SHP77 treated with DMSO at 0.1 percent for 48 hours (cell line): ENCODE data around the gene PPHLN1.

Experiments used
- DNase-seq: peaks from one replicate; lab custom pipeline; 2025; lab: John Stamatoyannopoulos, UW

PPHLN1 gene, protein sequence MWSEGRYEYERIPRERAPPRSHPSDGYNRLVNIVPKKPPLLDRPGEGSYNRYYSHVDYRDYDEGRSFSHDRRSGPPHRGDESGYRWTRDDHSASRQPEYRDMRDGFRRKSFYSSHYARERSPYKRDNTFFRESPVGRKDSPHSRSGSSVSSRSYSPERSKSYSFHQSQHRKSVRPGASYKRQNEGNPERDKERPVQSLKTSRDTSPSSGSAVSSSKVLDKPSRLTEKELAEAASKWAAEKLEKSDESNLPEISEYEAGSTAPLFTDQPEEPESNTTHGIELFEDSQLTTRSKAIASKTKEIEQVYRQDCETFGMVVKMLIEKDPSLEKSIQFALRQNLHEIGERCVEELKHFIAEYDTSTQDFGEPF

DNA sequence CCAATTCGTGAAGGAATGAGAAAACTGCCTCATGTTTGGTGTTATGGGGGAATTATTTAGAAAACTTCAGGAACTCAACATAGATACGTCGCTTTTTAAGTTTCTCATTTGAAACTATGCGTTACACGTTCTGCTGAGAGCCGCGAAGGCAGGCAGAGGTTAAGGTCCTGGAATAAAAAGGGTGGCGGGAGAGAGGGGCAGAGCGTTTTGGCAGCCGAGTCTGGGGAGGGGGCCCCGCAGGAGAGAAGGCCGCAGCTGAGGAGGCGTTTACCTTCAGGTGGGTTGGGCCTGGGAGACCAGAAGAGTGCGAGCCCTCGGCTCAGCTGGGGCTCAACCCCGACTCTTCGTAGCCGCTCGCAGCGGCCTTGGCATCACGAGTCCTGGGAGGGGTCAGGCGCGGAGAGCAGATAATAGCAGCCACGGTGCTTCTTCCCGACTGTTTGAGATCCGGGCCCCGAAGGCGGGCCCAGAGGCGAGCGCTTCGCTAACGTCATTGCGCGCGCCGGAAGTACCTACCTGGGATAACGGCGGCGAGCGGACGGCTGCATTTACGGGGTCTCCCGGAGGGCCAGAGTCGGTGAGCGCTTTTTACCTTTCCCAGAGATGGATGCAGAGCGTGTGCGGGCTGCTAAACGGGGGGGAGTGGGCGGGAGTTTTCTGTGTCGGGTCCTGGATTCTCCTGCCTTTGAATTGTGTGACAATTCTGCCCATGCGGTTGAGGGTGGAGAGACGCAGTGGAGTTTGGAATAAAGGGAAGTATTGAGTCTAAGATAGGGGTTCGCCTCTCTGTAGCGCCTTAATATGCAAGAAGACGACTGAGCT is at the start of gene PPHLN1, which contains the start of gene ZCRB1:
PPHLN1 (plus strand) TSS at position 515 of the 822 bp plus-strand sequence. CDS start 9,736 bp downstream, outside the sequence.
ZCRB1 (minus strand) TSS at position 442 of the 822 bp plus-strand sequence. CDS start 1,992 bp downstream, outside the sequence.
- peak; percentile 48 for DNase-seq

DNA sequence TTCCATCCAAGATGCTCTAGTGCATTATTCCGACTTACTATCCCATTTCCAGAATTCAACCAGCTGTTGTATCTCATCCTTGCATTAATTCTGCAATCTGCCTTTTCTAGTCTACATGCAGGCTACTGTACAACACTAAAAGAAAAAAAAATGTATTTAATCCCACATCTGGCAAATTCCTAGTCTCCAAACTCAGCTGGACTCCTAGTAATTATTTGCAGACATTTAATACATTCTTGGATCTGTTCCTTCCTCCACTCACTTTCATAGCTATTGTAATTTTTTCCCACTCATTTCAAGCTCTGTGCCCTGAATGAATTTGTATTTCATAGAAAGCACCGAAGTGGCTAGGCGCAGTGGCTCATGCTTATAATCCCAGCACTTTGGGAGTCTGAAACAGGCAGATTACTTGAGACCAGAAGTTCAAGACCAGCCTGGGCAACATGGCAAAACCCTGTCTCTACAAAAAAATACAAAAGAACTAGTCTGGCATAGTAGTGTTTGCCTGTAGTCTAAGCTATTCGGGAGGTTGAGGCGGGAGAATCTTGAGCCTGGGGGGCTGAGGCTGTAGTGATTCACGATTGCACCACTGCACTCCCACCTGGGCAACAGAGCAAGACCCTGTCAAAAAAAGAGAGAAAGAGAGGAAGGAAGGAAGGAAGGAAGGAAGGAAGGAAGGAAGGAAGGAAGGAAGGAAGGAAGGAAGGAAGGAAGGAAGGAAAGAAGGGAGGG is 48.4 kb upstream of the PPHLN1 start:
- DNase-seq = no peak

DNA sequence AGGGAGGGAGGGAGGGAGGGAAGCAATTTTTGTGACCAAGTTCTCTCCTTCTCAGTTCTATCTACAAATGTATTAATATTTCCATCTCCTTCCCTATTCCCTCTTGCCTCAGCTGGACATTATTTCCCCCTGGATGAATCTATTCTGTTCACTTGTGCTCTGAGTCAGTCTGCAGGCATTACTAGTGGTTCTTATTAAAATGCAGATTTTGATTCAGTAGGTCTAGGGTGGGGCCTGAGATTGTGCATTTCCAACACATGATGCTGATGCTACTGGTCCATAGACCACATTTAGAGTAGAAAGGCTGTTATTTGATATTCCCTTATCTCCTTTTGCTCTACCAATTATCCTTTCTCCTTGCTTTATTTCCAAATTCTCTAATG is 47.8 kb upstream of the PPHLN1 start:
- DNase-seq = no peak

DNA sequence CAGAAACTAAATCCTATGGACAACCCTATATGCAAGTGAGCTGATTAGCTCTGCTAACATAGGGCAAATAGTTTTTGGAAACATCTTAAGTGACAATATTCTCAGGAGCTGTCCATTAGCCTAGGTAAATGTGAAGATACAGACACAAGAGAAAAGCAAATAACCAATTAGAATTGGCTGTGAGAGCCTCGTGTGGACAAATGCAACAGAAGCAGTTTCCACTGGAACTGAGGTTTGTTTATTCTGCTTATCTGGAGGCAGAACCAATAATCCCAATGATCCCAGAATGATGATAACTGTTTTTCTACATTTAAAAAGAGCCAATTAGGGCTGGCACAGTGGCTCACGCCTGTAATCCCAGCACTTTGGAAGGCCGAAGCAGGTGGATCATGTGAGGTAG is 44.7 kb upstream of the PPHLN1 start:
- no peak for DNase-seq

DNA sequence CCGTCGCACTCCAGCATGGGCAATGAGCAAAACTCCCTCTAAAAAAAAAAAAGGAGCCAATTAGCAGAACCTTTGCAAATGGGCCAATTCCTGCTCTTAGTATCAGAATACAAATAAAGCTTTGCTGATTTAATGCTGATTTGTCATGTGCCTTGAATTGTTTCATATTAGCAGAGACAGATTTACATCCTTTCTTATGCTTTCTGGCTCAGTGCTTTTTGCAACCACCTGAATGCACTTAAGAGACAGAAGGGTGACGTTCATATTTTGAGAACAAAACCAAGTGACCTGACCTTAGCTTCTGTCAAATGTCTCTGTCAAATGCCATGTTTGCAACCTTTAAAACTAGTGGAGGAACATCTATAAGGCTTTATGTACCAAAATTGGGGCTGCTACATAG is 44.1 kb upstream of the PPHLN1 start:
- no peak for DNase-seq

DNA sequence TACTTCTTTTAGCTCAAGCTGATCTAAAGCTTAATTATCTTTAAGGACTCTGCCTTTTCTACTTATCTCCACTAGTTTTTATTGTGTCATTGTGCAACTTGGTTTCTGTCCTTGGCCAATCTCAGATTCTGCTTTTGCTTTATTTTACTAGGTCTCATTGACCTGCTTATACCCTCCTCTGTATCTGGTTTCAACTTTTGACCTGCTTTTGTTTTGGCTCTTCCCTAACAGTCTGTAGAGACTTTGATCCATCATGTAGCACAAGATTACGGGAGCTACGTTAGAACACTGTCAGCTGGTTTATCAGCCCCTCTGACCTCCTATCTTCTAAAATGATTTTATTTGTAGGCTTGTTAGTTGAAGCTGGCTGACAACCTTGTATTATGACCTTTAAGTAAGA is 43.7 kb upstream of the PPHLN1 start:
- no peak for DNase-seq

DNA sequence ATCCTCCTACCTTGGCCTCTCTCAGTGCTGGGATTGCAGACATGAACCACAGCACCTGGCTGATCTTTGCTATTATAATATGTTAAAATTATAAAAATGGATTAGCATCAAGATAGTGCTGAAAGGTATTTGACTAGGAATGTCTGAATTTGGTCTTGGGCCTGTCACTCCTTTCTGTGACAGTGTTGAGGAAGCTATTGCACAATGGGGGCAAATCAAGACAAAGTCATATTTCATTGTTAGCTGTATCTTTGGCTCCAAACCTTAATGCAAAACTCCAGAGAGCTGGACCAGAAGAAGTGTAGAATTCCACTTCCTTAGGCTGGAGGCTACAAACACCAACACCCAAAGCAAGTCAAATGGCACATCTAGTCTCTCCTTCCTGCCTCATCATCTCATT is 42.2 kb upstream of the PPHLN1 start:
- no peak for DNase-seq

DNA sequence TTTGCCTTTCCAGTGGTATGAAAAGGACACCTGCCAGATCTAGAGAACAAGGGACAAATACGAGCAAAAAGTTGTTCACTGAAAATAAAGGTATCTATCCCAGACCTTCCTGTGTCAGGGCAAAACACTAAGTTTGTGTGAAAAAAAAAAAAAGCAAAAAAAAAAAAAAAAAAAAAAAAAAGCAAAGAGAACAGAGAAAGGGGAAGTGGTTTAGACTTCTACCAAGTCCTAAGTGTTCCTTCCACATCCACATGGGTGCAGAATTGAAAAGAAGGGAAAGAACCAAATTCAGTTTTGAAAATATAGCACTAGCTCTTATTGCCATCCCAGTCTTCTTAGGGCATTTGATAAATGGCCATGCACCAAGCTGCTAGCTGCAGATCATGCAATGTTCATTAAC is 41.8 kb upstream of the PPHLN1 start:
- no peak for DNase-seq

DNA sequence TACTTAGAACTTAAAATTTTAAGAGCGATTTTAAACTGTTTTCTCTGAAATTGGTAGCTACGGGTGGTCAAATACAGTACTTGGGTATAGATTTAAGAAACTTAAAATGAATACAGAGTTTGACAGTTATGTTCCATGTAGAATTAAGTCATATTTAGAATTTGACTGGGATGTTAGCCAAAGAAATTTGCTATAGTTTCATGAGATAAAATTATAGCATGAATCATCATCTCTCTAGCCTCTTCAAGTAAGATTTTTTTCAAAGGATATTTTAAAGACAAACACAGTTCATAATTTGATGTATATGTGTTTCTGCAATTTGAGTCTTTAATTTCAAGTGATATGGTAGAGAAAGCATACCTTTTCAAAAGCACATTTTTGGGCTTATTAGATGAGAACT is 41.1 kb upstream of the PPHLN1 start:
- no peak for DNase-seq

DNA sequence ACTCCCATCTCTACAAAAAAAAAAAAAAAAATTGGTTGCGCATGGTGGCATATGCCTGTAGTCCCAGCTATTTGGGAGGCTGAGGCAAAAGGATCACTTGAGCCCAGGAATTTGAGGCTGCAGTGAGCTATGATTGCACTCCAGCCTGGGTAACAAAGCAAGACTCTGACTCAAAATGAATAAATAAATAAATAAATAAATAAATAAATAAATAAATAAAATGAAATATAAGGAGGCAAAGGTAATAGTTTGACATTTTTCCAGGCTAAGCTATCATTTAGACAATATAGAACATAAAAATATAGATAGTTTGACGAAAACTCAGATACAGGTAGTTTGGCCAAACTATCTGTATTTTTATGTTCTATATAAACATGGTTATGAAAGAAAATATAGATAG is 40.5 kb upstream of the PPHLN1 start:
- DNase-seq = no peak

DNA sequence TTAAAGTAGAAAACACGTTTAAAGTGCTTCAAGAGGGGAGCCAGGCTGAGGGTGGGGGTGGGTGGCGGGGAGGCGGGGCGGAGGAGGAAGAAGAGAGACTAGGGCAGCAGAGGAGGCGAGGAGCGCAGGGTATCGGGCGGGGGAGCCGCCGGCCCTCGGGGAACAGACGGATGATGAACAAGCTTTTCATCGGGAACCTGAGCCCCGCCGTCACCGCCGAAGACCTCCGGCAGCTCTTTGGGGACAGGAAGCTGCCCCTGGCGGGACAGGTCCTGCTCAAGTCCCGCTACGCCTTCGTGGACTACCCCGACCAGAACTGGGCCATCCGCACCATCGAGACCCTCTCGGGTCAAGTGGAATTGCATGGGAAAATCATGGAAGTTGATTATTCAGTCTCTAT is 39.2 kb upstream of the PPHLN1 start:
- DNase-seq = no peak

DNA sequence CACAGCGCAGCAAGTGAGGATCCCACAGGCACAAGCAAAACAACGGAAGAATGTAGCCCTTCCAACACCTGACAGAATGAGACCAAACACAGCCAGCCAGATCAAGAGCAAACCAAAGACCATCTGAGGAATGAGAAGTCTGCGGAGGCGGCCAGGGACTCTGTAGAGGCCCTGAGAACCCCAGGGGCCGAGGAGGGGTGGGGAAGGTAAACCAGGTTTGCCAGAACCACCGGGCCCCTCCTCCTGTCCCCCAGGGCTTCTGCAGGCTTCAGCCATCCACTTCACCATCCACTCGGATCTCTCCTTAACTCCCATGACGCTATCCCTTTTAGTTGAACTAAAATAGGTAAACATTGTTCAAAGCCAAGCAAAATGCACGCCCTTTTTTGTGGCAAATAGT is 37.4 kb upstream of the PPHLN1 start:
- no peak for DNase-seq

DNA sequence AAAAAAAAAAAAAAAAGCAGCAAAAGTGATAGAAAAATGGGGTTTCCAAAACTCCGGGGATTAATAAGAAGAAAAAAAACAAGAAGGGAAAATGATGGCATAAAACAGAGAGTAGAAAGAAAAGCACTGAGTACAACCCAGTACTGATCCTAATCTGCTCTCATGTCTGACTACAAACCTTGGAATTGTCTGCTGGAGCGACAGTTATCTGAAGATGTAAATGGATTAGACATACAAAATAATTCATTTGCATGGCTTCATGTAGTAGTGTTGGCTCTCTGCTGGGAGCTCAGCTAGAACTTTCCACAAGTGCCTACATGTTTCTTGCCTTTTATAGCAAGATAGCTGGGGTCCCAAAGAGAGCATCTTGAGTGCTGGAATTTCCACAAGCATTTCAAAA is 34.3 kb upstream of the PPHLN1 start:
- no peak for DNase-seq

DNA sequence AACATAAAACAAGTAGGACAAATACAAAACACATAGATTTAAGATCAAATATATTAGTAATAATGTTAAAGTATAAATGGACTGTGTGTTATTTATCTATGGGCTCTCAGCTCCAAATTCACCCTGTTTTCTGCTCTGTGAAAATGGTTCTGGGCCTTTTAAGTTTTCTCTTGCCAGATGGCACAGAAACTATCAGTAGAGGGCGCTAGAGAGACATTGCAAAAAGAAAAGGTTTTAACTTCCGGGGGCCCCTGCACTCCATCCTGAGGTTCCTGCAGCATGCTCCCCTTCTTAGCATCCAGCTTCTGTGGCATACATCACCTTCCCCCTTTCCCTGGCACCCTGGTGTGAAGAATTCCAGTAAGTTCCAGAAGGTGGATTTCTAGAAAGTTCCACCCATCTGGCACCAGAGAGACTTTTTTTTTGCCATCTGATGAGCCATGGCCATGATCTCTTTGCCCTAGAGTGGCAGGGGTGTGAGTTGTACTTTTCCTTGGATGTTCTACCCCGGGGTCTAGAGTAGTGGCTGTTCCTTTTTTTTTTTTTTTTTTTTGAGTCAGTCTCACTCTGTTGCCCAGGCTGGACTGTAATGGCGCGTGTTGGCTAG is 29.4 kb upstream of the PPHLN1 start:
- no peak for DNase-seq

DNA sequence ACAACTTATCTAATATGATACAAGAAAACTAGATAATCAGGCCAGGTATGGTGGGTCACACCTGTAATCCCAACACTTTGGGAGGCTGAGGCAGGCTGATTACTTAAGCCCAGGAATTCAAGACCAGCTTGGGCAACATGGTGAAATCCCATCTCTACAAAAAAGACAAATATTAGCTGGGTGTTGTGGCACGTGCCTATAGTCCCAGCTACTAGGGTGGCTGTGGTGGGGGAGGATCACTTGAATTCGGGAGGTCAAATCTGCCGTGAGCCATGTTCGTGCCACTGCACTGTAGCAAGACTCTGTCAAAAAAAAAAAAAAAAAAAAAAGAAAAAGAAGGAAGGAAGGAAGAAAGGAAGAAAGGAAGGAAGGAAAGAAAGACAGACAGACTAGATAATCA is 27.1 kb upstream of the PPHLN1 start:
- no peak for DNase-seq

DNA sequence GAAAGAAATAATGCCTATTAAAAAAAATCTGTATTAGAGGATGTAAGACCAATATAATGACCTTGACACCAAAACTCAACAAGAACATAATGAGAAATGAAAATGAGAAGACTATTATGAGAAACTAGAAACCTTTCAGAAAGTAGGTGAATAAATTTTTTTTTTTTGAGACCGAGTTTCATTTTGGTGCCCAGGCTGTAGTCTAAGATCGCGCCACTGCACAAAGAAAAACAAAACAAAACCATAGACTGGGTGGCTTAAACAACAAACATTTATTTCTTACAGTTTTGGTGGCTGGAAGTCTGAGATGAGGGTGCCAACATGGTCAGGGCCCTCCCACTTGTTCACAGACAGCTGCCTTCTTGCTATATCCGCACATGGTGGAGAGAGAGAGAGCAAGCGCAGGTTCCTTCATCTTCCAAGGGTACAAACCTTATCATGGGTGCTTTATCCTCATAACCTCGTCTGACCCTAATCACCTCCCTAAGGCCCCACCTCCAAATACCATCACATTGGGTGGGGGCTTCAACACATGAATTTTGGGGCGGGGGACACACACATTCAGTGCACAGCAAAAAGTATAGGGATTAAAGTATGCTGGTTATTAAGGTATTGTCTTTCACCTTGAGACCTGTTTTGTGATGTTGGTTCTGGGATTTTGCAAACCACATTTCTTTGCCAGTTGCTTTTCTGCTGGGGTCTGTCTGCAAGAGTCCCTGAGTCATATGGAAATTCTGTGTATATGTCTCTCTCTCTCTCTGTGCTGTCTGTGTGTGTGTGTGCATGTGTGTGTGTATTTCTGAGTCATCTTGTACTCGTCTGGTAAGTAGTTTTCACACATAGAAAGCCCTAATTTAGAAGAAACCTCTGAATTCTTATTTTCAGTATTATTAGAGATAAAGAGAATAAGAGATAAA is 26.3 kb upstream of the PPHLN1 start:
- no peak for DNase-seq

DNA sequence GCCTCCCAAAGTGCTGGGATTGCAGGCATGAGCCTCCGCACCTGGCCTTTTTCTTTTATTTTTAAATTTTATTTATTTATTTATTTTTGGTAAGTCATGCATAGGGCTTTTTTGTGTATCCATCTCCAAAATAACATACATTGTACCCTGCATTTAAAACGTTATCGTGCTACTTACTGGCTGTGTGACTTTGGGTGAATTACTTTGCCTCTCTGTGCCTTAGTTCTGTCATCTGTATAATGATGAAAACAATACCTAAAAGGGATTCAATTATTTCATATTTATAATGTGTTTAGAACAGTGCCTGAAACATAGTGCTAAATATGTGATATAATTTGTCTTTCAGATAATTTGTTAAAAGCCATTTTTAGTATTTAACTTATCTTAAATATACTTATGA is 19.7 kb upstream of the PPHLN1 start:
- no peak for DNase-seq

DNA sequence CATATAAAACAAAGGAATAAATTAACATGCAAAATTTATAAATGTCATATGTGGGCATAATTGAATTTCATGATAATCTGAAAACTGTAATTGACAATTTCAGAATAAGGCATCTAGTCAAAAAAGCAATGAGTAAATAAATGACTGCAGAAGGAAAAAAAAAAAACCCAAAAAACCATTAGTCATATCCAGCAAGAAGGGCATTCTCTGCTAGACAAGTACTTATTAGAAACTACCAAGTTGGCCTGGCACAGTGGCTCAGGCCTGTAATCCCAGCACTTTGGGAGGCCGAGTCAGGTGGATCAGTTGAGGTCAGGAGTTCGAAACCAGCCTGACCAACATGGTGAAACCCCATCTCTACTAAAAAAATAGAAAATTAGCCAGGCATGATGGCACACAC is 17.6 kb upstream of the PPHLN1 start:
- DNase-seq = no peak

DNA sequence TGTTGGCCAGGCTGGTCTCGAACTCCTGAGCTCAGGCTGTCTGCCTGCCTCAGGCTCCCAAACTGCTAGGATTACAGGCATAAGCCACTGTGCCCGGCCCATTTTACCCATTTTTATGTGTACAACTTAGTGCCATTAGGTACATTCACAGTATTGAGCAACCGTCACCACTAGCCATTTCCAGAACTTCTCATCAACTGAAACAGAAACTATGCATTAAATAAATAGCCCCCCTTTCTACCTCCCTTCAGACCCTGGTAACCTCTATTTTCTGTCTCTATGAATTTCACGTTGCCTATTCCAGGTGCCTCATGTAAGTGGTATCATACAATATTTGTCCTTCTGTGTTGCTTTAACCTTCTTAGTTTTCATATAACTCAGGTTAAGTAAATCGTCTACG is 16.0 kb upstream of the PPHLN1 start:
- no peak for DNase-seq

DNA sequence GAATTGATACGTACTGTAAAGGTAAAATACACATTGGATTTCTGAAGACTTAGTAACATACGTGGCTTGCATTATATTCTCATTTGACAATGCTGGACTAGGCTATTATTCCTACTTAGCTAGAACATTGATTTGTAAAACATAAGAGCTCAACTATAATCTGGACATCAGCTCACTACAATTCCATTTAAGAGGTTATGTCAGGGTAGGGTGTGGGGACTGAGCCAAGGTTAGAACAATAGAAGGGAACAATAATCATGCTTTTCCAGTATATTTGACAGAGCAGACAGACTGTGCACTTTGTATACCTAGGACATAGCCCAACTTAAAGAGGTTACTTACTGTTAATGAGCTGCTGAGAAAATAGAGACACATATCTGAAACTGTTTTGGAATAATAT is 10.9 kb upstream of the PPHLN1 start:
- DNase-seq = no peak

DNA sequence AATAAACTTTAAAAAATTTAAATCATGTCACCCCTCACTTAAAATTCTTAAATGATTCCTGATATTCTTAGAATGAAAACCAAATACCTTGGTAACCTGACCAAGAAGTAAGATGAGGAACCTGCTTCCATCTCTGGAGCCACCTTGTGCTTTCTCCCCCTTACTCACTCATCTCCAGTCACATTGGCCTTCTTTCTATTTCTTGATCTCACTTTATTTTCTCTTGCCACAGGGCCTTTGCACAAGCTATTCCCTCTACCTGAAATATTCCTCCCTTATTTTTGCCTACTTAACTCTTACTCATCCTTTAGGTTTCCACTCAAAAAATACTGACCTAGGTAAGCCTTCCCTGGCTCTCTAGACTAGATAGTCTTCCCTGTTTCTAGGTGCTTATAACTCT is 5.2 kb upstream of the PPHLN1 start:
- no peak for DNase-seq
